HG02973 (cell line): ENCODE results near the gene HSPBAP1.
"Not testable (repeated sequence)": the region's sequence is repeated elsewhere in the genome, so short reads cannot be mapped to it uniquely, and the experiment has no call there.

Source experiments
- ATAC-seq: cut with Tn5 transposase; IDR thresholded peaks from one replicate; pipeline ENCODE4 v1.9.1; 2021; ENCODE audit warnings: moderate library complexity; ENCODE audit not compliant: unreplicated experiment

Gene HSPBAP1

GRCh38 chr3:122743581-122744120 lies 50.0 kb downstream of the HSPBAP1 start:
- ATAC-seq = no peak

- no peak for ATAC-seq
These were observed 51.4 kb downstream of the HSPBAP1 start for GRCh38 chr3:122742234-122742633.

- ATAC-seq = no peak
These were observed 54.5 kb downstream of the HSPBAP1 start for GRCh38 chr3:122739172-122739571.

- ATAC-seq = not testable (repeated sequence)
These were observed 60.7 kb downstream of the HSPBAP1 start for GRCh38 chr3:122732682-122733525.

GRCh38 chr3:122730240-122730639 lies 63.4 kb downstream of the HSPBAP1 start:
- ATAC-seq = no peak

- no peak for ATAC-seq
These were observed 64.7 kb downstream of the HSPBAP1 start for GRCh38 chr3:122728756-122729514.

GRCh38 chr3:122728186-122728585 lies 65.4 kb downstream of the HSPBAP1 start:
- ATAC-seq = no peak

GRCh38 chr3:122727766-122728165 lies 65.9 kb downstream of the HSPBAP1 start:
- no peak for ATAC-seq

GRCh38 chr3:122727294-122727693 lies 66.3 kb downstream of the HSPBAP1 start:
- no peak for ATAC-seq

- no peak for ATAC-seq
These were observed 68.5 kb downstream of the HSPBAP1 start for GRCh38 chr3:122725106-122725505.

GRCh38 chr3:122719273-122719921 lies 74.2 kb downstream of the HSPBAP1 start:
- ATAC-seq = no peak

- no peak for ATAC-seq
These were observed 77.0 kb downstream of the HSPBAP1 start for GRCh38 chr3:122716667-122717066.

- no peak for ATAC-seq
These were observed 79.4 kb downstream of the HSPBAP1 start for GRCh38 chr3:122714273-122714672.

- ATAC-seq = not testable (repeated sequence)
These were observed 82.9 kb downstream of the HSPBAP1 start for GRCh38 chr3:122710616-122711251.

- ATAC-seq = no peak
These were observed 88.3 kb downstream of the HSPBAP1 start for GRCh38 chr3:122705379-122705778.

- no peak for ATAC-seq
These were observed 93.4 kb downstream of the HSPBAP1 start for GRCh38 chr3:122700193-122700592.

- ATAC-seq = peak; percentile 85
These were observed 95.5 kb downstream of the HSPBAP1 start for GRCh38 chr3:122697952-122698620.

GRCh38 chr3:122695927-122696561 lies 97.6 kb downstream of the HSPBAP1 start:
- ATAC-seq = no peak

GRCh38 chr3:122694966-122695365 lies 98.7 kb downstream of the HSPBAP1 start:
- no peak for ATAC-seq

- no peak for ATAC-seq
These were observed 101.0 kb downstream of the HSPBAP1 start for GRCh38 chr3:122692674-122693073.
